Mesothelial cell of epicardium (in vitro differentiated cells): ENCODE data around the gene CDC25C. TPM values are rescaled to one million over a fixed set of nuclear protein-coding genes. Genes with fewer than 3 reads are reported as not detected.

ENCODE experiments used
- DNase-seq, 2 experiments: peaks; one replicate each; pipeline ENCODE4 v3.0.0; 2021; ENCODE audit warnings: low spot score in 2 of 2; ENCODE audit not compliant: unreplicated experiment in 2 of 2
- H3K27ac Mint-ChIP-seq: 2 replicates; pipeline ENCODE4 v1.8.0; 2021; ENCODE audit warnings: mixed read lengths
- H3K27me3 Mint-ChIP-seq: 2 replicates; pipeline ENCODE4 v1.8.0; 2021; ENCODE audit warnings: low read depth, mixed read lengths
- H3K36me3 Mint-ChIP-seq: 2 replicates; pipeline ENCODE4 v1.8.0; 2021; ENCODE audit warnings: mixed read lengths
- H3K4me1 Mint-ChIP-seq: 2 replicates; pipeline ENCODE4 v1.8.0; 2021; ENCODE audit warnings: mixed read lengths
- H3K4me3 Mint-ChIP-seq: 2 replicates; pipeline ENCODE4 v1.8.0; 2021; ENCODE audit warnings: mild to moderate bottlenecking, moderate library complexity, mixed read lengths
- H3K9me3 Mint-ChIP-seq: 2 replicates; pipeline ENCODE4 v1.8.0; 2021; ENCODE audit warnings: mixed read lengths
- total RNA-seq: library from RNA; stranded (reverse); gene quantifications from 3 replicates; pipeline ENCODE4 v1.2.1, GENCODE V29; 2021
- TF ChIP-seq, protein P1 (sequence below): fragments of 200-600 bp; sonication (generic); IDR thresholded peaks from one replicate; pipeline ENCODE4 v1.5.0; 2021; ENCODE audit warnings: antibody characterized with exemption; ENCODE audit not compliant: unreplicated experiment

The CDC25C gene
- total RNA-seq, 1 donor from 2014 or later: 6.7 TPM

GRCh38 chr5:138359621-138360020, 28.0 kb upstream of the CDC25C start:
- Mint-ChIP-seq H3K4me1 (peaks cover 26% of the 10 kb centered on the region), H3K9me3 (no peaks in the 10 kb centered on the region), H3K27ac (peak overlapping the region; percentile 10), H3K27me3 (no peaks in the 10 kb centered on the region), H3K36me3 (peaks cover 3% of the 10 kb centered on the region), H3K4me3 (no peak overlapping the region)
- TF ChIP-seq, protein P1, sequence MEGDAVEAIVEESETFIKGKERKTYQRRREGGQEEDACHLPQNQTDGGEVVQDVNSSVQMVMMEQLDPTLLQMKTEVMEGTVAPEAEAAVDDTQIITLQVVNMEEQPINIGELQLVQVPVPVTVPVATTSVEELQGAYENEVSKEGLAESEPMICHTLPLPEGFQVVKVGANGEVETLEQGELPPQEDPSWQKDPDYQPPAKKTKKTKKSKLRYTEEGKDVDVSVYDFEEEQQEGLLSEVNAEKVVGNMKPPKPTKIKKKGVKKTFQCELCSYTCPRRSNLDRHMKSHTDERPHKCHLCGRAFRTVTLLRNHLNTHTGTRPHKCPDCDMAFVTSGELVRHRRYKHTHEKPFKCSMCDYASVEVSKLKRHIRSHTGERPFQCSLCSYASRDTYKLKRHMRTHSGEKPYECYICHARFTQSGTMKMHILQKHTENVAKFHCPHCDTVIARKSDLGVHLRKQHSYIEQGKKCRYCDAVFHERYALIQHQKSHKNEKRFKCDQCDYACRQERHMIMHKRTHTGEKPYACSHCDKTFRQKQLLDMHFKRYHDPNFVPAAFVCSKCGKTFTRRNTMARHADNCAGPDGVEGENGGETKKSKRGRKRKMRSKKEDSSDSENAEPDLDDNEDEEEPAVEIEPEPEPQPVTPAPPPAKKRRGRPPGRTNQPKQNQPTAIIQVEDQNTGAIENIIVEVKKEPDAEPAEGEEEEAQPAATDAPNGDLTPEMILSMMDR: no peak
- no peak for DNase-seq

GRCh38 chr5:138354926-138355378, 23.3 kb upstream of the CDC25C start:
- H3K27ac Mint-ChIP-seq: peak overlapping the region; percentile 98
- H3K4me1 Mint-ChIP-seq: peaks cover 30% of the 10 kb centered on the region

DNA sequence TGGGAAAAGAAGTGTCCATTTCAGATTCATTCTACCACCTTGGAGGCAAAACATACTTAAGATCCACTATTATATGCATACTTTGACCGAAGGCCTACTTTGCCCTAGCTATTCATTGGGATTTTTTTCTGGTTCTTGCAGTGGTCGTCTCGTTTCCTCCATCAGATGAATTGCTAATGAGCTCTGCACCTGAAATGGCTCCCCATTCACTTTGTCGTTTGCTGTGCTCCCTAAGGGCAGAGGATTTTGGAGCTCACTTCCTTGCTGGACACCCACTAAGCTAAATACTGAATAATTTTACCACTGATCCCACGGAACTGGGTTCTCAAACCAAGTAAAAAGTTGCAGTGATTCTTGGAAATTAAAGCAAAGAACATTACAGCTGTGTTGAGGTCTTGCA, 22.8 kb upstream of the CDC25C start:
- H3K4me1 Mint-ChIP-seq: peaks cover 27% of the 10 kb centered on the region
- H3K9me3 Mint-ChIP-seq: peaks cover 15% of the 10 kb centered on the region
- H3K36me3 Mint-ChIP-seq: peaks cover 19% of the 10 kb centered on the region
- peak overlapping the region; percentile 91 for H3K4me3 Mint-ChIP-seq
- H3K27ac Mint-ChIP-seq: peak overlapping the region; percentile 98
- H3K27me3 Mint-ChIP-seq: no peaks in the 10 kb centered on the region
- TF ChIP-seq, protein P1: no peak
- DNase-seq: no peak

More at GRCh38 chr5:138354926-138355378, 23.3 kb upstream of the CDC25C start:
- Mint-ChIP-seq H3K4me3 (peak overlapping the region; percentile 91), H3K36me3 (peaks cover 20% of the 10 kb centered on the region), H3K27me3 (no peaks in the 10 kb centered on the region), H3K9me3 (peaks cover 15% of the 10 kb centered on the region)
- no peak for DNase-seq
- TF ChIP-seq, protein P1: no peak

DNA sequence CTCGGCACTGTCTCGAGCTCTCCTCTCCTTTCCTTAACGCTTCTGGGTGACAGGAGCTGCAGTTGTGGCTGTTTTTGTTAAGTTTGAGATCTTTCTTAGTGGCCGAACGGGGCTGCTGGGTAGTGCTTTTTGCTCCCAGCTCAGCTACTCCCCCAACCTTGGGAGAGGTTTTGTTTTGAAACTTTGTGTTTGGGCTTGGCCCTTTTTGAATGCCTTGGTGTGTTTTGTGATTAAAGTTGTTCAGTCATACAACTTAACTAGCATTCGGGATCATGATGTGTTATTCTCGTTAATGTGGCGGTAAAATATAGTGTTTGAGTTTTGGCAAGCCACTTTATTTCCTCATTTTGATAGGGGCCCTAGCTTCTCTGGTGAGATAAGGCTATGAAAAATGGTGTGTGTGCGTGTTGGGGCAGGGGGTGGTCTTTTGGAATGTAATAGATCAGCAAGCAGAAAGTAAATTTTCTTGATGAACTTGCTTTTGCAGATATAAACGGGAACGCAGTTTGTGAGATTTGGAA, 22.0 kb upstream of the CDC25C start:
- TF ChIP-seq, protein P1: no peak
- peak overlapping the region; percentile 98 for H3K27ac Mint-ChIP-seq
- H3K4me3 Mint-ChIP-seq: peak overlapping the region; percentile 91
- peaks cover 22% of the 10 kb centered on the region for H3K36me3 Mint-ChIP-seq
- H3K4me1 Mint-ChIP-seq: peaks cover 27% of the 10 kb centered on the region
- no peaks in the 10 kb centered on the region for H3K27me3 Mint-ChIP-seq
- DNase-seq: no peak
- H3K9me3 Mint-ChIP-seq: peaks cover 15% of the 10 kb centered on the region

DNA sequence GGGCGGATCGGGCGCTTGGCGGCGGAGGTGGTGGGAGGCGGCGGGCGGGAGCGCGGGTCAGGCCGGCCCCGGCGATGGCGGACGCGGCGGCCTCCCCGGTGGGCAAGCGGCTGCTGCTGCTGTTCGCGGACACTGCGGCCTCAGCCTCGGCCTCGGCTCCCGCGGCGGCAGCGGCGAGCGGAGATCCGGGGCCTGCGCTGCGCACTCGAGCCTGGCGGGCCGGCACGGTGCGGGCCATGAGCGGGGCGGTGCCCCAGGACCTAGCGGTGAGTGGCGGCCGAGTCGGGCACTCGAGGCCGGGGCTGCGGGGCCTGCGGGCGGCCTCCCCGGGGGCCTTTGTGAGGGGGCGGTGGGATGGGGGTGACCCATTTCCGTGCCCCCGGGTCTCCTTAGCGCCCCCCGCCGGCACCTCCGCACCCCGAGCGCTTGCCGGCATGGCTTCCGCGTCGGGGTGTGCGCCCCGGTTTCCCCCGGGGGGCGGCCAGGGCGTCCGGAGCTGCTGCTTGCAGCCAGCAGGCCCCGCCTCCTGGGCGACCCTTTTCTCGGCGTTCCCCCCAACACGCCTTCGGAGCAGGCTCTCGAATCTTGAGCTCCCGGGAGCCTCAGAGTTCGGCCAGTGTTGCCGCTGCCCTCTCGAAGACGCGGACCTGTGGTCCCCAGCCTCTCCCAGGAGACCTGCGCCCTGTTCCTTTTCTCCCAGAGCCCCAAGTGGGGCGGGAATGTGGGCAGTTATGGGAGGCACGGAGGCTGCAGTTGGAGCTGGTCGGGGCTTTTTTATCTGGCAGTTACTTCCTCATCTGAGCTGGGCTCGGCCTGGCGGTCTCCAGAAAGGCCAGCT, 21.3 kb upstream of the CDC25C start:
- peak overlapping the region; percentile 98 for H3K27ac Mint-ChIP-seq
- H3K9me3 Mint-ChIP-seq: peaks cover 15% of the 10 kb centered on the region
- DNase-seq: peak; percentile 27 to 75
- peaks cover 22% of the 10 kb centered on the region for H3K36me3 Mint-ChIP-seq
- no peaks in the 10 kb centered on the region for H3K27me3 Mint-ChIP-seq
- TF ChIP-seq, protein P1: no peak
- peak overlapping the region; percentile 91 for H3K4me3 Mint-ChIP-seq
- peaks cover 27% of the 10 kb centered on the region for H3K4me1 Mint-ChIP-seq
